Brain microvascular endothelial cell (primary cell): Measurements from ENCODE around the gene SMYD4.
"Not testable (repeated sequence)": the region's sequence is repeated elsewhere in the genome, so short reads cannot be mapped to it uniquely, and the experiment has no call there.

Source experiments
- DNase-seq: peaks from one replicate; pipeline ENCODE4 v3.0.0-alpha.2; 2020
- H3K27ac ChIP-seq: fragments of 250-450 bp; sonication (Bioruptor Pico); 2 replicates; pipeline ENCODE4 v1.5.1; 2020; ENCODE audit warnings: mild to moderate bottlenecking, moderate library complexity
- H3K27me3 ChIP-seq: fragments of 250-450 bp; sonication (Bioruptor Pico); replicated peaks from 2 replicates; pipeline ENCODE4 v1.5.1; 2020; ENCODE audit warnings: mild to moderate bottlenecking
- H3K36me3 ChIP-seq: fragments of 250-450 bp; sonication (Bioruptor Pico); replicated peaks from 2 replicates; pipeline ENCODE4 v1.5.1; 2020; ENCODE audit warnings: mild to moderate bottlenecking
- H3K4me3 ChIP-seq: 2 replicates; pipeline ENCODE4 v1.5.1; 2011; ENCODE audit warnings: low read depth, mild to moderate bottlenecking, control low read depth, low read length, moderate library complexity
- in situ Hi-C: cut with HindIII; loops from 2 replicates; pipeline ENCODE4 v1.10.0; 2017; ENCODE audit warnings: low sequenced_read_pairs, low pct_ligation_motif_present
- TF ChIP-seq, protein P1 (sequence below): IDR thresholded peaks from 2 replicates; pipeline ENCODE4 v1.5.1; 2011; ENCODE audit warnings: low read depth, mild to moderate bottlenecking, moderate library complexity, low read length, control low read depth, inconsistent platforms; ENCODE audit errors: missing control alignments

SMYD4 gene

DNA sequence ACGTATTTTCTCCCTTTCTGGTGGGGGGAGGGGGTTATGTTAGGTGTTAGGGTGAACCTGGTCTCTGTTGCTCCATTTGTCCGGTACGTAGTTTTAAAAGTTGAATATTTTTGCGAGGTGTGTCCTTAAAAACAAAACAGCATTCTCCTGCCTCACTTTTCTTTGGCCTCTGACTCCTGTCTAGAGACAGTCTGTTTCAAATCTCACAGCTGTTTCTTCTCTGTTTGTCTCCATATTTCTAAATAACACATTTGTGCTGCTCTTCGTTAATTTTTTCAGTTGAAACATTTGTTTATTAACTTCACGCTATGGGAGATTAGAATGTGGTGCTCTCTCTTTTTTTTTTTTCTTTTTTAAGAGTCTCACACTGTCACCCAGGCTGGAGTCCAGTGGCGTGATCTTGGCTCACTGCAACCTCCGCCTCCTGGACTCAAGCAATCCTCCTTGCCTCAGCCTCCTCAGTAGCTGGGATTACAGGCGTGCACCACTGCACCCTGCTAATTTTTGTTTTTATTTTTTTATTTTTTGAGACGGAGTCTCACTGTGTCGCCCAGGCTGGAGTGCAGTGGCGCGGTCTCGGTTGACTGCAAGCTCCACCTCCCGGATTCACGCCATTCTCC lies 31.8 kb upstream of the SMYD4 start:
- Histone ChIP-seq H3K36me3 (no peaks in the 10 kb centered on the region), H3K27me3 (no peaks in the 10 kb centered on the region), H3K4me3 (no peak overlapping the region), H3K27ac (no peak overlapping the region)
- TF ChIP-seq, protein P1, sequence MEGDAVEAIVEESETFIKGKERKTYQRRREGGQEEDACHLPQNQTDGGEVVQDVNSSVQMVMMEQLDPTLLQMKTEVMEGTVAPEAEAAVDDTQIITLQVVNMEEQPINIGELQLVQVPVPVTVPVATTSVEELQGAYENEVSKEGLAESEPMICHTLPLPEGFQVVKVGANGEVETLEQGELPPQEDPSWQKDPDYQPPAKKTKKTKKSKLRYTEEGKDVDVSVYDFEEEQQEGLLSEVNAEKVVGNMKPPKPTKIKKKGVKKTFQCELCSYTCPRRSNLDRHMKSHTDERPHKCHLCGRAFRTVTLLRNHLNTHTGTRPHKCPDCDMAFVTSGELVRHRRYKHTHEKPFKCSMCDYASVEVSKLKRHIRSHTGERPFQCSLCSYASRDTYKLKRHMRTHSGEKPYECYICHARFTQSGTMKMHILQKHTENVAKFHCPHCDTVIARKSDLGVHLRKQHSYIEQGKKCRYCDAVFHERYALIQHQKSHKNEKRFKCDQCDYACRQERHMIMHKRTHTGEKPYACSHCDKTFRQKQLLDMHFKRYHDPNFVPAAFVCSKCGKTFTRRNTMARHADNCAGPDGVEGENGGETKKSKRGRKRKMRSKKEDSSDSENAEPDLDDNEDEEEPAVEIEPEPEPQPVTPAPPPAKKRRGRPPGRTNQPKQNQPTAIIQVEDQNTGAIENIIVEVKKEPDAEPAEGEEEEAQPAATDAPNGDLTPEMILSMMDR: no peak
- in situ Hi-C loops: no loop called here
- no peak for DNase-seq

DNA sequence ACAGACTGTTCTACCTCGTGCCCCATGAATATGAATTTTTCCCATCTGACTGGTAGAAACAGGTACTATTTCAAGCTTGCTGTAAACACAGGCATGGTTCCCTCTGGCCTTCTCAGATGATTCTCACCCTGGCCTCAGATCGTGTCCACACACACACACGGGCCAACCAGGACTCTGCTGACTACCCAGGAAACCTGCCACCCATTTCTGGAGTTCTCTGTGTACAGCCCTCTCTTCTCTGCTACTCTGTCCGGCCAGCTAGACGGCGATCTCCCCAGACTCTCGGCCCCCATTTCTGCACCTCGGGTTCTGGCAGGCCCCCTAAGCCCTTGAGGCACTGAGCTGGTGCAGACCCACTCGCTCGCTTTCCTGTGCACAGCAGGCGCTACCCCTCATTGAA lies 31.3 kb upstream of the SMYD4 start:
- Histone ChIP-seq H3K27me3 (no peaks in the 10 kb centered on the region), H3K36me3 (no peaks in the 10 kb centered on the region), H3K27ac (no peak overlapping the region), H3K4me3 (no peak overlapping the region)
- in situ Hi-C loops: no loop called here
- DNase-seq: no peak
- TF ChIP-seq, protein P1: no peak

DNA sequence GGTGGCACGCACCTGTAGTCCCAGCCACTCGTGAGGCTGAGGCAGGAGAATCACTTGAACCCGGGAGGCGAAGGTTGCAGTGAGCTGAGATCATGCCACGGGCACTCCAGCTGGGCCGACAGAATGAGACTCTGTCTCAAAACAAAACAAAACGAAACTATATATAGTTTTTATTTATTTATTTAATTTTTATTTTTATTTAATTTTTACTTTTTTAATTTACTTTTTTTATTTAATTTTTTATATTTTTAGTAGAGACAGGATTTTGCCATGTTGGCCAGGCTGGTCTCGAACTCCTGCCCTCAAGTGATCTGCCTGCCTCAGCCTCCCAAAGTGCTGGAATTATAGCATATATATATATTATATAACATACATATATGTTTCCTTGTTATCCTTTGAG lies 26.8 kb upstream of the SMYD4 start:
- H3K27ac ChIP-seq, H3K4me3 ChIP-seq, H3K27me3 ChIP-seq, in situ Hi-C loops, H3K36me3 ChIP-seq, DNase-seq: not testable (repeated sequence)

DNA sequence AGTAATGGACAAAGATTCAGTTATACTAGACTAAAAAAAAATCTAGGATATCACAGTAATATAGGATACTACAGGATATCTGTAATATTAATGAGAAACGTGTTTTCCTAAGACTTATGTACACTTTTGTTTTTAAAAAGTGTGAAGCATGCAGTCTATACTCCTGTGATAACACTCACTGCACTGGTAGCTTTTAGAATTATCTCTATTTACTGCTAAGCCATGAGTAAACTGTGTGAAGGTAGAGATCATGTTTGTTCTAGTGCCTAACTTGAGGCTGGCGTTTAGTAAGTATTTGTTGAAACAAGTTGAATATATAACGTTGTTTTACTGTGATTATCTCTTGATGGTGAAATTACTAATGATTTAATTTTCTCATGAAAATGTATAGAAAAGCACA lies 24.0 kb upstream of the SMYD4 start:
- Histone ChIP-seq H3K4me3 (no peak overlapping the region), H3K36me3 (peaks cover 6% of the 10 kb centered on the region), H3K27ac (no peak overlapping the region), H3K27me3 (no peaks in the 10 kb centered on the region)
- TF ChIP-seq, protein P1: no peak
- no peak for DNase-seq
- in situ Hi-C loops: no loop called here

DNA sequence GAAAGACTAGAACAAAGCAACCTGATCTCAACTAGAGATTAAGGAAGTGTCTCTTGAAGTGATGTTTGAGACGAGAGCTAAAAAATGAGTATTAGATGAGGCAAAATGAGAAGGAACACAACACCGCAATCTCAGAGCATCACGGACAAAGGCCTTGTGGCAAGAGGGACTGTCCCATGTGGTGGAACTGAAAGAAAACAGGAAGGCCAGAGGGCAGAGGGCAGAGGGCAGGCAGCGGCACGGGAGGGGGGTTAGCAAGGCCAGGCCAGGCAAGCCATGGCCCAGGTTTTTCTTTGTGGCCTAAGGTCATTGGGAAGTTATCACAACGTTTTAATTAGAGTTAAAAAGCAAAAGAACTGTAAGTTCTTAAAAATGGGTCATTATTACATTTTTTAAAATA lies 22.6 kb upstream of the SMYD4 start:
- in situ Hi-C loops: no loop called here
- DNase-seq: no peak
- TF ChIP-seq, protein P1: no peak
- Histone ChIP-seq H3K36me3 (peaks cover 6% of the 10 kb centered on the region), H3K27ac (no peak overlapping the region), H3K4me3 (no peak overlapping the region), H3K27me3 (no peaks in the 10 kb centered on the region)

DNA sequence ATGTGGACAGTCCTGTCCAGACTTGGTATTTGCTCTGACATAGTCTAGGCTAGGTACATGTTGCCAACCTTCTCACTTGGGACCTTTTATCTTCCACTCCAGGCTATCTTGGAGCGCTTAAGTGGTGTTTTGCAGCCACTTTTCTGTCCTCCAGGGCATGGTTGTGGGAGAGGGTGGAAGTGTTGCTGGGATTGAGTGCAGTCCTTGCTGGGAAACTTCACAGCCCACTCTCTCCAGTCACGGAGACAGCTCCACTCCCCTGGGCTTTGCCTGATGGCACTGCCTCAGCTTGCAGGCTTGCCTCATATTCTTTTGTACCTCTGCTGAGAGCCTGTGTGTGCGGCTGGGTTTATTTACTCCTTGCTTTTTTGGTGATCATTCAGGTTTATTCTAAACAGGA lies 17.5 kb upstream of the SMYD4 start:
- H3K27ac ChIP-seq: no peak overlapping the region
- in situ Hi-C loops: no loop called here
- peaks cover 13% of the 10 kb centered on the region for H3K36me3 ChIP-seq
- TF ChIP-seq, protein P1: no peak
- no peaks in the 10 kb centered on the region for H3K27me3 ChIP-seq
- no peak overlapping the region for H3K4me3 ChIP-seq
- no peak for DNase-seq
